OCI-LY3 (cell line): ENCODE measurements around the gene ARHGAP24.

Source experiments
- EZH2phosphoT487 ChIP-seq: fragments of 200-600 bp; shearing (Covaris generic); IDR thresholded peaks from 2 replicates; pipeline ENCODE4 v1.6.1; 2018; ENCODE audit warnings: antibody characterized with exemption, mixed run types, low read depth
- TF ChIP-seq, protein P1 (sequence below): fragments of 200-600, 300-600 bp; sonication (generic); IDR thresholded peaks from 2 replicates; pipeline ENCODE4 v1.5.1; 2014; ENCODE audit warnings: antibody characterized with exemption, low read length, low read depth

DNA sequence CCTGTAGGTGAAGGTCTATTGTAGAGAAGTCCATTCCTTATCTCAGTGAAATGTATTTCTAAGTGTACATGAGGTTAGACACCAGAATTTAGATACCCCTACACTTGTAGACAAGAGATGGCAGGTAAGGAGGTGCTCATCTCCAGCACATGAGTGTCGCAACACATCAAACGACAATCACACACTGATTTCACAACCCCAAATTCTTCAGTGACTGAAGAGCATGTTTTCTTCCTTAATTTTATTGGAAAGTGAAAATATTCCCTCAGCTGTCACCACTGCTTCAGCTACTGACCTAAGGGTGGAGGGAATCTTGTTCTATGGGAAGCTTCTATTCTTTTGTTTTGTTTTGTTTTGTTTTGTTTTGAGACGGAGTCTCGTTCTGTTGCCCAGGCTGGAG lies 280.3 kb downstream of the ARHGAP24 start:
- TF ChIP-seq, protein P1, sequence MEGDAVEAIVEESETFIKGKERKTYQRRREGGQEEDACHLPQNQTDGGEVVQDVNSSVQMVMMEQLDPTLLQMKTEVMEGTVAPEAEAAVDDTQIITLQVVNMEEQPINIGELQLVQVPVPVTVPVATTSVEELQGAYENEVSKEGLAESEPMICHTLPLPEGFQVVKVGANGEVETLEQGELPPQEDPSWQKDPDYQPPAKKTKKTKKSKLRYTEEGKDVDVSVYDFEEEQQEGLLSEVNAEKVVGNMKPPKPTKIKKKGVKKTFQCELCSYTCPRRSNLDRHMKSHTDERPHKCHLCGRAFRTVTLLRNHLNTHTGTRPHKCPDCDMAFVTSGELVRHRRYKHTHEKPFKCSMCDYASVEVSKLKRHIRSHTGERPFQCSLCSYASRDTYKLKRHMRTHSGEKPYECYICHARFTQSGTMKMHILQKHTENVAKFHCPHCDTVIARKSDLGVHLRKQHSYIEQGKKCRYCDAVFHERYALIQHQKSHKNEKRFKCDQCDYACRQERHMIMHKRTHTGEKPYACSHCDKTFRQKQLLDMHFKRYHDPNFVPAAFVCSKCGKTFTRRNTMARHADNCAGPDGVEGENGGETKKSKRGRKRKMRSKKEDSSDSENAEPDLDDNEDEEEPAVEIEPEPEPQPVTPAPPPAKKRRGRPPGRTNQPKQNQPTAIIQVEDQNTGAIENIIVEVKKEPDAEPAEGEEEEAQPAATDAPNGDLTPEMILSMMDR: no peak
- no peak for TF ChIP-seq EZH2phosphoT487
